DND-41 (cell line): ENCODE results near the gene STK32C.

Experiments used
- ATAC-seq: fragments of 200-7000 bp; cut with Tn5 transposase; 3 replicates; pipeline ENCODE4 v1.9.1; 2021; ENCODE audit warnings: low read depth; ENCODE audit not compliant: insufficient read depth
- DNase-seq: peaks from one replicate; pipeline ENCODE4 v3.0.0-alpha.2; 2020
- H2AFZ ChIP-seq: 2 replicates; pipeline ENCODE4 v1.6.0; 2012; ENCODE audit warnings: low read depth, low read length
- H3K27ac ChIP-seq: 2 replicates; pipeline ENCODE4 v1.5.1; 2012; ENCODE audit warnings: low read length, inconsistent platforms
- H3K27me3 ChIP-seq: fragments of 200-600 bp; sonication (generic); 2 replicates; pipeline ENCODE4 v1.6.0; 2012; ENCODE audit warnings: low read length, mild to moderate bottlenecking, inconsistent platforms; ENCODE audit not compliant: insufficient read depth, poor library complexity
- H3K36me3 ChIP-seq: 2 replicates; pipeline ENCODE4 v1.5.1; 2012; ENCODE audit warnings: low read length, inconsistent platforms; ENCODE audit not compliant: insufficient read depth
- H3K4me1 ChIP-seq: 2 replicates; pipeline ENCODE4 v1.5.1; 2012; ENCODE audit warnings: mild to moderate bottlenecking, low read length; ENCODE audit not compliant: insufficient read depth
- H3K4me2 ChIP-seq: 2 replicates; pipeline ENCODE4 v1.6.0; 2012; ENCODE audit warnings: mild to moderate bottlenecking, moderate library complexity, low read length, inconsistent platforms; ENCODE audit not compliant: insufficient read depth
- H3K4me3 ChIP-seq, 2 experiments: fragments of 200-600 bp in 1 of 2; shearing (Covaris generic) in 1 of 2; 2 replicates each; pipeline ENCODE4 v1.5.1; 2012 to 2016; ENCODE audit warnings: inconsistent platforms in 2 of 2, low read length in 2 of 2, mild to moderate bottlenecking in 2 of 2, low read depth in 1 of 2, moderate library complexity in 1 of 2
- H3K79me2 ChIP-seq: 2 replicates; pipeline ENCODE4 v1.6.0; 2012; ENCODE audit warnings: low read length, inconsistent platforms; ENCODE audit not compliant: insufficient read depth
- H3K9ac ChIP-seq: 2 replicates; pipeline ENCODE4 v1.6.0; 2012; ENCODE audit warnings: low read depth, mild to moderate bottlenecking, inconsistent platforms, low read length, moderate library complexity
- H3K9me3 ChIP-seq: 2 replicates; pipeline ENCODE4 v1.5.1; 2012; ENCODE audit warnings: low read length, moderate library complexity, mild to moderate bottlenecking, inconsistent platforms; ENCODE audit not compliant: insufficient read depth, severe bottlenecking
- H4K20me1 ChIP-seq: 2 replicates; pipeline ENCODE4 v1.6.0; 2012; ENCODE audit warnings: low read length; ENCODE audit not compliant: insufficient read depth
- CTCF ChIP-seq: IDR thresholded peaks from 2 replicates; pipeline ENCODE4 v1.5.1; 2012; ENCODE audit warnings: borderline replicate concordance, low read length, moderate library complexity, mild to moderate bottlenecking; ENCODE audit not compliant: poor library complexity, severe bottlenecking; ENCODE audit errors: extremely low read depth
- EZH2 ChIP-seq: IDR thresholded peaks from 3 replicates; pipeline ENCODE4 v1.6.1; 2012; ENCODE audit warnings: borderline replicate concordance, low read depth, mild to moderate bottlenecking, moderate library complexity, low read length, inconsistent platforms; ENCODE audit not compliant: severe bottlenecking

The STK32C gene

DNA sequence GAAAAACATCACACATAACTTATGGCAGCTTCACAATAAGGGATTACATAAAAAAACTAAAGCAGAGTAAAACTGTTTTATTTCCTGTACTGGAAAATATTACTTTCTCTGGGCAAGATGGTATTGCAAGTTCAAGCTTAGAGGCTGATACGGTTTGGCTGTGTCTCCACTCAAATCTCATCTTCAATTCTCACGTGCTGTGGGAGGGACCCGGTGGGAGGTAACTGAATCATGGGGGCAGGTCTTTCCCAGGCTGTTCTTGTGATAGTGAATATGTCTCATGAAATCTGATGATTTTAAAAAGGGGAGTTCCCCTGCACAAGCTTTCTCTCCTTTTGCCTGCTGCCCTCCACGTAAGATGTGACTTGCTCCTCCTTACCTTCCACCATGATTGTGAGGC, 19.2 kb upstream of the STK32C start:
- Histone ChIP-seq H3K36me3 (peaks cover 20% of the 10 kb centered on the region), H3K4me1 (peaks cover 22% of the 10 kb centered on the region), H3K9ac (no peak overlapping the region), H3K27me3 (no peaks in the 10 kb centered on the region), H4K20me1 (peaks cover 31% of the 10 kb centered on the region), H3K79me2 (peaks cover 43% of the 10 kb centered on the region), H3K27ac (no peak overlapping the region), H2AFZ (no peak overlapping the region), H3K4me2 (no peak overlapping the region), H3K4me3 (no peak overlapping the region), H3K9me3 (no peaks in the 10 kb centered on the region)
- DNase-seq = no peak
- TF ChIP-seq CTCF = no peak
- no peak for TF ChIP-seq EZH2
- ATAC-seq = no peak

DNA sequence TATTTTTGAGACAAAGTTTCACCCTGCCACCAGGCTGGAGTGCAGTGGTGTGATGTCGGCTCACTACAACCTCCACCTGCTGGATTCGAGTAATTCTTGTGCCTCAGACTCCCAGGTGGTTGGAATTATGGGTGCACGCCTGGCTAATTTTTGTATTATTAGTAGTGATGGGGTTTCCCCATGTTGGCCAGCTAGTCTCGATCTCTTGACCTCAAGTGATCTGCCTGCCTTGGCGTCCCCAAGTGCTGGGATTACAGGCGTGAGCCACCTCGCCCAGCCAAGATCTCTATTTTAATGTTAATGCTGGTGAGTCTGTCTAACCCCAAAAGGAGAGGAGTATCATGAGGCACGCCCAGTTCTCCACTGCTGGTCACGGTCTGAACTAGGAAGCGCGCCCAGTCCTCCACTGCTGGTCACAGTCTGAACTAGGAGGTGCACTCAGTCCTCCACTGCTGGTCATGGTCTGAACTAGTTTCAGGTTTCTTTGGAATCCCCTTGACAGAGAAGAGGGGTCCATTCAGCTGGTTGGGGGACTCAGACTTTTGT, 18.7 kb upstream of the STK32C start:
- TF ChIP-seq CTCF (no peak), EZH2 (no peak)
- H3K79me2 ChIP-seq = peaks cover 41% of the 10 kb centered on the region
- ATAC-seq = no peak

DNA sequence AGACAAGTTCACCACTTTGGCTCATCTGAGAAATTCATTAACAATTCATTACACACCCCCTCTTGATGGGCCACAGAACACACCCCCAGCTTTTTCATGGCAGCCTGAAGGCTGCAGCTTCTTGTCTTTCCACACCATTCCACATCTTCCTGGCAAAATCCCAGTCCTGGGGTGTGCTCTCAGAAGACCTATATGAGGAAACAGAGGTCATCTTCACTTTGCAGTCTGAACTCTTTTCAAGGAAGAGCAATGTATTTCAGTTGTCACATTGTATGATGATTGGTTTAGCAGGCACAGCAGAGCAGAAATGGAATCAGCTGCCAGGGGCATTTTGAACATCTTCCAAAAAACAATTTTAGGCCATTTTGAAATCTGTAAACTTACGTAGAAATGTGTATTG, 16.4 kb upstream of the STK32C start:
- TF ChIP-seq EZH2 (no peak), CTCF (no peak)
- DNase-seq (no peak), ATAC-seq (no peak)

More for the DNA sequence above, 18.7 kb upstream of the STK32C start:
- H3K9ac ChIP-seq = no peak overlapping the region
- no peak for DNase-seq
- H3K27ac ChIP-seq = no peak overlapping the region
- H3K9me3 ChIP-seq = no peaks in the 10 kb centered on the region
- no peak overlapping the region for H2AFZ ChIP-seq
- peaks cover 31% of the 10 kb centered on the region for H4K20me1 ChIP-seq
- peaks cover 22% of the 10 kb centered on the region for H3K4me1 ChIP-seq
- H3K4me2 ChIP-seq = no peak overlapping the region
- H3K27me3 ChIP-seq = no peaks in the 10 kb centered on the region
- H3K36me3 ChIP-seq = peaks cover 20% of the 10 kb centered on the region
- H3K4me3 ChIP-seq = no peak overlapping the region

More for the DNA sequence above, 16.4 kb upstream of the STK32C start:
- H3K9me3 ChIP-seq = no peaks in the 10 kb centered on the region
- peaks cover 6% of the 10 kb centered on the region for H3K4me1 ChIP-seq
- no peak overlapping the region for H3K4me3 ChIP-seq
- H3K9ac ChIP-seq = no peak overlapping the region
- H3K27ac ChIP-seq = no peak overlapping the region
- peaks cover 12% of the 10 kb centered on the region for H3K36me3 ChIP-seq
- H3K79me2 ChIP-seq = peaks cover 19% of the 10 kb centered on the region
- no peak overlapping the region for H3K4me2 ChIP-seq
- H4K20me1 ChIP-seq = peaks cover 22% of the 10 kb centered on the region
- no peak overlapping the region for H2AFZ ChIP-seq
- no peaks in the 10 kb centered on the region for H3K27me3 ChIP-seq
